HepG2 (cell line): ENCODE measurements around the gene HPCAL1. TPM values are rescaled to one million over a fixed set of nuclear protein-coding genes. Genes with fewer than 3 reads are reported as not detected.

ENCODE experiments used
- ATAC-seq: fragments of 200-7000 bp; cut with Tn5 transposase; 3 replicates; pipeline ENCODE4 v1.9.1; 2020; ENCODE audit warnings: mild to moderate bottlenecking, moderate library complexity
- BruUV-seq: library from RNA; stranded (reverse); fragments of 400-500 nt; replicated peaks from 2 replicates; lab custom pipeline; 2021; lab: Mats Ljungman, UMichigan
- CTCF ChIA-PET: fragments of 300-600 bp; formaldehyde crosslinking; extraction: SDS; loops from one replicate; lab custom pipeline; 2021; ENCODE audit warnings: low total read pairs, inconsistent platforms, low intra/inter-chr PET ratio; lab: Yijun Ruan, JAX
- POLR2A ChIA-PET: fragments of 350-600 bp; sonication (Branson Sonifier 250); formaldehyde crosslinking; loops from one replicate; lab custom pipeline; 2020; ENCODE audit warnings: antibody characterized with exemption, inconsistent platforms; lab: Yijun Ruan, JAX
- DNase-seq: peaks from one replicate; pipeline ENCODE4 v3.0.0-alpha.2; 2015; ENCODE audit warnings: low spot score
- FAIRE-seq: peaks from 3 replicates; lab custom pipeline; 2011; peaks lifted over from hg19 to GRCh38; lab: Jason Lieb, UNC
- H2AFZ ChIP-seq: one replicate; pipeline ENCODE4 v1.6.1; 2011; ENCODE audit warnings: low read length, inconsistent platforms
- H3K27ac ChIP-seq: fragments of 300-600 bp; 3 replicates; pipeline ENCODE4 v1.8.0; 2011; ENCODE audit warnings: mixed run types, mild to moderate bottlenecking, mixed read lengths, low read length, inconsistent platforms; ENCODE audit not compliant: insufficient read depth; ENCODE audit errors: extremely low read length
- H3K27me3 ChIP-seq, 2 experiments: fragments of 200-600 bp in 1 of 2; 2 replicates in 1 of 2; 3 replicates in 1 of 2; pipeline versions ENCODE4 v1.6.0 to v1.8.0; 2011; ENCODE audit warnings: low read length in 2 of 2, mild to moderate bottlenecking in 2 of 2, moderate library complexity in 2 of 2, inconsistent platforms in 1 of 2; ENCODE audit not compliant: insufficient read depth in 2 of 2, control insufficient read depth in 1 of 2
- H3K36me3 ChIP-seq, 2 experiments: fragments of 200-600 bp in 1 of 2; replicated peaks in 1 of 2; 2 replicates in 1 of 2; 3 replicates in 1 of 2; pipeline versions ENCODE4 v1.5.1 to v1.8.0; 2011; ENCODE audit warnings: low read length in 2 of 2, inconsistent platforms in 1 of 2; ENCODE audit not compliant: insufficient read depth in 2 of 2, control insufficient read depth in 1 of 2
- H3K4me1 ChIP-seq: 2 replicates; pipeline ENCODE4 v1.5.1; 2012; ENCODE audit warnings: low read length, inconsistent platforms; ENCODE audit not compliant: insufficient read depth
- H3K4me2 ChIP-seq: 2 replicates; pipeline ENCODE4 v1.6.0; 2011; ENCODE audit warnings: low read depth, low read length, inconsistent platforms
- H3K4me3 ChIP-seq, 3 experiments: fragments of 200-600 bp in 1 of 3; sonication (generic), shearing (Covaris generic) in 1 of 3; replicated peaks in 1 of 3; 2 replicates each; pipeline ENCODE4 v1.5.1; 2011 to 2016; ENCODE audit warnings: low read length in 3 of 3, inconsistent platforms in 2 of 3, low read depth in 2 of 3, mild to moderate bottlenecking in 2 of 3, control low read depth in 1 of 3, mixed read lengths in 1 of 3; ENCODE audit not compliant: insufficient read depth in 1 of 3
- H3K79me2 ChIP-seq: one replicate; pipeline ENCODE4 v1.6.1; 2011; ENCODE audit warnings: low read length, inconsistent platforms; ENCODE audit not compliant: insufficient read depth
- H3K9ac ChIP-seq: 2 replicates; pipeline ENCODE4 v1.6.0; 2011; ENCODE audit warnings: mild to moderate bottlenecking, low read depth, low read length, inconsistent platforms; ENCODE audit not compliant: insufficient read depth
- H3K9me3 ChIP-seq: 2 replicates; pipeline ENCODE4 v1.5.1; 2012; ENCODE audit warnings: mild to moderate bottlenecking, low read length
- H4K20me1 ChIP-seq: 2 replicates; pipeline ENCODE4 v1.6.0; 2011; ENCODE audit warnings: inconsistent platforms, mild to moderate bottlenecking, low read length, moderate library complexity; ENCODE audit not compliant: insufficient read depth
- ARNT ChIP-seq: fragments of 450-650 bp; IDR thresholded peaks from 2 replicates; pipeline ENCODE4 v1.6.1; 2017
- HOXA3 ChIP-seq: sonication (generic); formaldehyde crosslinking; IDR thresholded peaks from 2 replicates; pipeline ENCODE4 v1.5.0; 2020; ENCODE audit warnings: missing genetic modification reagents
- IRF9 ChIP-seq: sonication (generic); formaldehyde crosslinking; IDR thresholded peaks from 2 replicates; pipeline ENCODE4 v1.8.0; 2022; ENCODE audit warnings: missing genetic modification reagents, mild to moderate bottlenecking, borderline replicate concordance
- SRY ChIP-seq: sonication (generic); formaldehyde crosslinking; IDR thresholded peaks from 2 replicates; pipeline ENCODE4 v1.8.0; 2022; ENCODE audit warnings: mild to moderate bottlenecking, missing genetic modification reagents
- TRIM22 ChIP-seq: fragments of 450-650 bp; IDR thresholded peaks from 2 replicates; pipeline ENCODE4 v1.6.1; 2017
- ZBTB2 ChIP-seq: sonication (generic); formaldehyde crosslinking; IDR thresholded peaks from 2 replicates; pipeline ENCODE4 v1.8.0; 2022; ENCODE audit warnings: low read depth, missing genetic modification reagents
- ZBTB33 ChIP-seq: sonication (generic); formaldehyde crosslinking; IDR thresholded peaks from 2 replicates; pipeline ENCODE4 v1.4.0; 2020; ENCODE audit warnings: missing genetic modification reagents
- ZBTB38 ChIP-seq: sonication (generic); formaldehyde crosslinking; IDR thresholded peaks from 2 replicates; pipeline ENCODE4 v1.5.1; 2020; ENCODE audit warnings: mild to moderate bottlenecking, missing genetic modification reagents
- ZMYM3 ChIP-seq: sonication (generic); formaldehyde crosslinking; IDR thresholded peaks from 2 replicates; pipeline ENCODE4 v1.5.1; 2020; ENCODE audit warnings: mild to moderate bottlenecking, missing genetic modification reagents
- ZNF280B ChIP-seq: sonication (generic); formaldehyde crosslinking; IDR thresholded peaks from 2 replicates; pipeline ENCODE4 v1.5.0; 2020; ENCODE audit warnings: missing genetic modification reagents, mild to moderate bottlenecking, borderline replicate concordance
- ZNF292 ChIP-seq: sonication (generic); formaldehyde crosslinking; IDR thresholded peaks from 2 replicates; pipeline ENCODE4 v1.8.1; 2022; ENCODE audit warnings: mild to moderate bottlenecking, low read depth, missing genetic modification reagents, borderline replicate concordance
- ZNF513 ChIP-seq: sonication (generic); formaldehyde crosslinking; conservative IDR thresholded peaks from 2 replicates; pipeline ENCODE4 v1.5.0; 2020; ENCODE audit warnings: missing genetic modification reagents
- ZNF709 ChIP-seq: sonication (generic); formaldehyde crosslinking; IDR thresholded peaks from 2 replicates; pipeline ENCODE4 v1.5.0; 2020; ENCODE audit warnings: mild to moderate bottlenecking, missing genetic modification reagents
- ZNF891 ChIP-seq: sonication (generic); formaldehyde crosslinking; IDR thresholded peaks from 2 replicates; pipeline ENCODE4 v1.5.0; 2020; ENCODE audit warnings: mild to moderate bottlenecking, missing genetic modification reagents
- ZSCAN22 ChIP-seq: sonication (generic); formaldehyde crosslinking; IDR thresholded peaks from 2 replicates; pipeline ENCODE4 v1.4.0; 2020; ENCODE audit warnings: mild to moderate bottlenecking, missing genetic modification reagents
- WGBS: methylation state at CpG from one replicate; pipeline ENCODE4 v1.1.6; 2017; ENCODE audit warnings: low lambda C conversion rate; 5-methylcytosine and 5-hydroxymethylcytosine counted together
- in situ Hi-C: cut with HindIII; loops from 2 replicates; pipeline ENCODE4 v1.10.0; 2017; ENCODE audit warnings: low pct_unique_long_range_greater_than_20kb; ENCODE audit not compliant: extremely low pct_ligation_motif_present
- intact Hi-C: fragments of 100-400 bp; cut with micrococcal nuclease; formaldehyde crosslinking; loops from one replicate; pipeline ENCODE4 v1.10.0; 2022; ENCODE audit not compliant: unreplicated experiment
- polyA plus RNA-seq, 8 experiments: library from polyadenylated mRNA; depleted of rRNA in 3 of 8; stranded (reverse) in 7 of 8; unstranded in 1 of 8; fragments of >200 nt; fragmentation: Illumina TruSeq in 4 of 8; extraction: Trizol in 4 of 8; gene quantifications; 2 replicates each; pipeline versions ENCODE4 v1.2.1 to v1.2.3, GENCODE V29; 2011 to 2016; ENCODE audit warnings: low read depth in 4 of 8, missing spikeins in 1 of 8, mixed read lengths in 1 of 8; ENCODE audit not compliant: insufficient read depth in 1 of 8
- total RNA-seq, 5 experiments: library from RNA; depleted of rRNA; stranded (reverse); fragments of >200 nt; fragmentation: Illumina TruSeq; extraction: Trizol; gene quantifications; 2 replicates each; pipeline ENCODE4 v1.2.3, GENCODE V29; 2016; ENCODE audit warnings: low read depth in 1 of 5

The HPCAL1 gene
- total and polyA plus RNA-seq, 2 of the 13 experiments (the other 11 are each of a cell fraction or from before 2014, with no cell fraction given), result 29.5 to 29.9 TPM

- no peak for ATAC-seq
- no peaks in the 10 kb centered on the region for H3K27me3 ChIP-seq
- peaks cover 4 to 6% of the 10 kb centered on the region in 2 experiments; a peak in 3 of 5 replicates for H3K36me3 ChIP-seq
- ChIA-PET POLR2A (interaction anchor here (0.9 to 2.8 kb wide), 8 partner anchors 10 to 124 kb away, joined by 3 to 18 read pairs (median 6); partner anchors contain the start of gene HPCAL1), CTCF (no interaction called here)
- in situ Hi-C loops, result loop anchor here (5.0 kb wide), 1 partner anchor 35 kb away; no protein-coding TSS in a partner anchor
- no peaks in the 10 kb centered on the region for H4K20me1 ChIP-seq
- no TSS peak for BruUV-seq
- H3K79me2 ChIP-seq, result no peaks in the 10 kb centered on the region
- FAIRE-seq, result no peak
- no peak for DNase-seq
- WGBS, result 88% methylated on average over 14 of the region's 14 CpGs
- H3K9me3 ChIP-seq, result no peaks in the 10 kb centered on the region
- no peak overlapping the region for H2AFZ ChIP-seq
- H3K27ac ChIP-seq, result peak overlapping the region; percentile 83
- H3K4me3 ChIP-seq, result no peak overlapping the region
- no peak overlapping the region for H3K9ac ChIP-seq
- H3K4me2 ChIP-seq, result no peak overlapping the region
- H3K4me1 ChIP-seq, result peaks cover 38% of the 10 kb centered on the region
- intact Hi-C loops, result loop anchor here (10.0 kb wide), 1 partner anchor 277 kb away; the partner anchor contains the start of gene RRM2
- 0 out of 2 replicates have a peak, but pooled peaks have one; percentile 23 for TF ChIP-seq ZNF709 (CRISPR knock-in tag)
- TF ChIP-seq ZNF891 (CRISPR knock-in tag), result peak; percentile 53; the same call in 1 of the 2 replicates
- TF ChIP-seq ZNF513 (CRISPR knock-in tag), result no peak
- no peak for TF ChIP-seq IRF9 (CRISPR knock-in tag)
- TF ChIP-seq SRY (CRISPR knock-in tag), result no peak
- TF ChIP-seq TRIM22, result no peak
- TF ChIP-seq ZSCAN22 (CRISPR knock-in tag), result no peak
- no peak for TF ChIP-seq HOXA3
- no peak for TF ChIP-seq ARNT
- TF ChIP-seq ZNF292 (CRISPR knock-in tag), result peak; percentile 4
- 0 out of 2 replicates have a peak, but pooled peaks have one; percentile 20 for TF ChIP-seq ZBTB33 (CRISPR knock-in tag)
- TF ChIP-seq ZNF280B (CRISPR knock-in tag), result peak; percentile 52; the same call in 1 of the 2 replicates
- TF ChIP-seq ZMYM3 (CRISPR knock-in tag), result peak; percentile 77; the same call in 1 of the 2 replicates
- no peak for TF ChIP-seq ZBTB2 (CRISPR knock-in tag)
- TF ChIP-seq ZBTB38, result peak; percentile 89
Measured at GRCh38 chr2:10402062-10402585, 99.4 kb downstream of the HPCAL1 start.
